GM23338 (cell line): ENCODE measurements around the gene LCN10. TPM values are rescaled to one million over a fixed set of nuclear protein-coding genes. Genes with fewer than 3 reads are reported as not detected.

Experiments used
- ATAC-seq: fragments of 200-7000 bp; cut with Tn5 transposase; 3 replicates; pipeline ENCODE4 v1.9.1; 2020
- DNase-seq: peaks from one replicate; pipeline ENCODE4 v3.0.0-alpha.2; 2015; ENCODE audit warnings: low spot score
- H2AFZ ChIP-seq: fragments of 200-600 bp; sonication (generic); 2 replicates; pipeline ENCODE4 v1.8.0; 2016; ENCODE audit warnings: antibody characterized with exemption, mild to moderate bottlenecking, moderate library complexity
- H3F3A ChIP-seq: fragments of 200-600 bp; sonication (generic); replicated peaks from 2 replicates; pipeline ENCODE4 v1.8.0; 2017; ENCODE audit warnings: antibody characterized with exemption, mixed run types, low read depth
- H3K27ac ChIP-seq: fragments of 200-600 bp; sonication (generic); 2 replicates; pipeline ENCODE4 v1.6.1; 2016; ENCODE audit warnings: low read depth
- H3K27me3 ChIP-seq: fragments of 200-600 bp; sonication (generic); 2 replicates; pipeline ENCODE4 v1.8.0; 2016; ENCODE audit warnings: mild to moderate bottlenecking, mixed run types, moderate library complexity; ENCODE audit not compliant: insufficient read depth
- H3K36me3 ChIP-seq: fragments of 200-600 bp; sonication (generic); 2 replicates; pipeline ENCODE4 v1.8.0; 2016; ENCODE audit warnings: mild to moderate bottlenecking; ENCODE audit not compliant: insufficient read depth
- H3K4me1 ChIP-seq: fragments of 200-600 bp; sonication (generic); 2 replicates; pipeline ENCODE4 v1.8.0; 2016; ENCODE audit warnings: mild to moderate bottlenecking, moderate library complexity; ENCODE audit not compliant: insufficient read depth
- H3K4me2 ChIP-seq: fragments of 200-600 bp; sonication (generic); 2 replicates; pipeline ENCODE4 v1.7.1; 2017; ENCODE audit warnings: mixed run types
- H3K4me3 ChIP-seq: fragments of 200-600 bp; sonication (generic); 2 replicates; pipeline ENCODE4 v1.6.1; 2016; ENCODE audit warnings: mixed run types
- H3K79me2 ChIP-seq: fragments of 200-600 bp; sonication (generic); replicated peaks from 2 replicates; pipeline ENCODE4 v1.8.0; 2017; ENCODE audit warnings: mild to moderate bottlenecking; ENCODE audit not compliant: insufficient read depth
- H3K9me2 ChIP-seq: fragments of 200-600 bp; sonication (generic); 2 replicates; pipeline ENCODE4 v1.8.0; 2017; ENCODE audit not compliant: insufficient read depth
- H4K20me1 ChIP-seq: fragments of 200-600 bp; sonication (generic); replicated peaks from 2 replicates; pipeline ENCODE4 v1.8.0; 2017; ENCODE audit warnings: mild to moderate bottlenecking; ENCODE audit not compliant: insufficient read depth
- H3K27ac Mint-ChIP-seq: 2 replicates; pipeline ENCODE4 v1.8.0; 2020; ENCODE audit warnings: inconsistent platforms, mild to moderate bottlenecking, moderate library complexity, mixed read lengths
- H3K27me3 Mint-ChIP-seq: 3 replicates; pipeline ENCODE4 v1.8.0; 2022; ENCODE audit warnings: low read depth, mild to moderate bottlenecking, moderate library complexity, mixed read lengths, inconsistent platforms; ENCODE audit not compliant: insufficient read depth, poor library complexity
- H3K36me3 Mint-ChIP-seq: 3 replicates; pipeline ENCODE4 v1.8.0; 2021; ENCODE audit warnings: low read depth, mild to moderate bottlenecking, inconsistent platforms, moderate library complexity, mixed read lengths
- H3K4me1 Mint-ChIP-seq: 3 replicates; pipeline ENCODE4 v1.8.0; 2020; ENCODE audit warnings: mild to moderate bottlenecking, inconsistent platforms, mixed read lengths
- H3K4me3 Mint-ChIP-seq: 3 replicates; pipeline ENCODE4 v1.8.0; 2021; ENCODE audit warnings: moderate library complexity, mild to moderate bottlenecking, inconsistent platforms, mixed read lengths
- H3K9me3 Mint-ChIP-seq: 3 replicates; pipeline ENCODE4 v1.8.0; 2020; ENCODE audit warnings: moderate library complexity, mild to moderate bottlenecking, inconsistent platforms, mixed read lengths
- CREB1 ChIP-seq: fragments of 250-450 bp; sonication (Bioruptor Pico); IDR thresholded peaks from 2 replicates; pipeline ENCODE4 v1.5.0; 2020; ENCODE audit warnings: low read depth, mild to moderate bottlenecking, moderate library complexity
- EZH2 ChIP-seq: fragments of 200-600 bp; sonication (generic); IDR thresholded peaks from one replicate; pipeline ENCODE4 v1.8.0; 2017; ENCODE audit warnings: antibody characterized with exemption, mild to moderate bottlenecking, low read depth; ENCODE audit not compliant: unreplicated experiment
- EZH2phosphoT487 ChIP-seq: fragments of 200-600 bp; sonication (generic); IDR thresholded peaks from one replicate; pipeline ENCODE4 v1.8.1; 2018; ENCODE audit warnings: antibody characterized with exemption; ENCODE audit not compliant: unreplicated experiment
- JUNB ChIP-seq: IDR thresholded peaks from one replicate; pipeline ENCODE4 v1.6.1; 2016; ENCODE audit warnings: antibody characterized with exemption; ENCODE audit not compliant: unreplicated experiment
- STAT1 ChIP-seq: IDR thresholded peaks from one replicate; pipeline ENCODE4 v1.6.1; 2016; ENCODE audit warnings: antibody characterized with exemption; ENCODE audit not compliant: unreplicated experiment
- ZNF114 ChIP-seq: fragments of 250-450 bp; sonication (Bioruptor Pico); IDR thresholded peaks from 2 replicates; pipeline ENCODE4 v1.5.0; 2020; ENCODE audit warnings: mild to moderate bottlenecking, moderate library complexity
- ZNF331 ChIP-seq: fragments of 250-450 bp; sonication (Bioruptor Pico); IDR thresholded peaks from 2 replicates; pipeline ENCODE4 v1.5.0; 2020; ENCODE audit warnings: low read depth, mild to moderate bottlenecking, moderate library complexity
- polyA plus RNA-seq: library from polyadenylated mRNA; unstranded; fragments of >200 nt; fragmentation: Nextera tagmentation; extraction: Ambion mirVana; gene quantifications from 2 replicates; pipeline ENCODE4 v1.2.1, GENCODE V29; 2016
- total RNA-seq: library from RNA; depleted of rRNA; stranded (reverse); fragments of >200 nt; shearing (Covaris generic); gene quantifications from 2 replicates; pipeline ENCODE4 v1.2.3, GENCODE V29; 2014
- TF ChIP-seq, protein P1 (sequence below): fragments of 250-450 bp; sonication (Bioruptor Pico); IDR thresholded peaks from 2 replicates; pipeline ENCODE4 v1.5.0; 2020; ENCODE audit warnings: mild to moderate bottlenecking, moderate library complexity
- TF ChIP-seq, protein P2 (sequence below): IDR thresholded peaks from one replicate; pipeline ENCODE4 v1.6.1; 2018; ENCODE audit warnings: antibody characterized with exemption; ENCODE audit not compliant: unreplicated experiment
- TF ChIP-seq, protein P3 (sequence below): IDR thresholded peaks from 2 replicates; pipeline ENCODE4 v1.6.1; 2016; ENCODE audit warnings: antibody characterized with exemption
- TF ChIP-seq, protein P4 (sequence below), 2 experiments: fragments of 200-600 bp in 1 of 2; sonication (generic) in 1 of 2; conservative IDR thresholded peaks; 2 replicates each; pipeline versions ENCODE4 v1.5.1 to v1.6.1; 2016 to 2017; ENCODE audit warnings: antibody characterized with exemption in 2 of 2, low read depth in 2 of 2, mild to moderate bottlenecking in 2 of 2, moderate library complexity in 1 of 2

LCN10 gene
- total and polyA plus RNA-seq, 2 experiments from 2014 or later: 0.45 to 0.74 TPM

DNA sequence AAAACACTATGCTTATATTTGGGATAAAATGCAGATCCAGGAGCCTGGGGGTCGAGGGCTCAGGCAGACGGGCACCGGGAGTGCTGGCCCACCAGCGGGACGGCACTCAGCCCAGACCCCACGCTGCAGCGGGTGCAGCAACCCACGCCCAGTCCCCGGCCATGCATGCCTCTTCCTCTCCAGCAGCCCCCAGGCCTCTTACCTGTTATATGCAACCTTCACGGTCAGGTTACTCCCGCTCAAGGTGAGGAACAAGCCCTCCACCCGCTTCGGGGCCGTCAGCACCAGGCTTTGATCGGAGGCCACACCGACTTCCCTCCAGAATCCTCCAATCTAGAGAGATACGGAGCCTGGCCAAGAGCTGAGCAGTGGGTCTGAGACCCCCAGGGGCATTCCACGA is 14.1 kb upstream of the LCN10 start:
- Histone ChIP-seq H3K79me2 (no peaks in the 10 kb centered on the region), H3K36me3 (no peaks in the 10 kb centered on the region), H3K9me2 (no peaks in the 10 kb centered on the region), H3K4me3 (no peak overlapping the region), H4K20me1 (no peaks in the 10 kb centered on the region), H3K4me2 (no peak overlapping the region), H3K4me1 (no peaks in the 10 kb centered on the region), H3K27me3 (no peaks in the 10 kb centered on the region), H2AFZ (no peak overlapping the region), H3F3A (0 out of 2 replicates have a peak, but pooled peaks cover 2% of the 10 kb centered on the region), H3K27ac (no peak overlapping the region)
- no peak for ATAC-seq
- Mint-ChIP-seq H3K4me3 (no peak overlapping the region), H3K4me1 (peaks cover 11% of the 10 kb centered on the region), H3K36me3 (peaks cover 3% of the 10 kb centered on the region; the same call in 2 of the 3 replicates), H3K27ac (no peak overlapping the region), H3K27me3 (peaks cover 7% of the 10 kb centered on the region), H3K9me3 (peaks cover 22% of the 10 kb centered on the region)
- DNase-seq: no peak
- no peak for TF ChIP-seq ZNF114 (CRISPR knock-in tag)
- TF ChIP-seq, protein P1, sequence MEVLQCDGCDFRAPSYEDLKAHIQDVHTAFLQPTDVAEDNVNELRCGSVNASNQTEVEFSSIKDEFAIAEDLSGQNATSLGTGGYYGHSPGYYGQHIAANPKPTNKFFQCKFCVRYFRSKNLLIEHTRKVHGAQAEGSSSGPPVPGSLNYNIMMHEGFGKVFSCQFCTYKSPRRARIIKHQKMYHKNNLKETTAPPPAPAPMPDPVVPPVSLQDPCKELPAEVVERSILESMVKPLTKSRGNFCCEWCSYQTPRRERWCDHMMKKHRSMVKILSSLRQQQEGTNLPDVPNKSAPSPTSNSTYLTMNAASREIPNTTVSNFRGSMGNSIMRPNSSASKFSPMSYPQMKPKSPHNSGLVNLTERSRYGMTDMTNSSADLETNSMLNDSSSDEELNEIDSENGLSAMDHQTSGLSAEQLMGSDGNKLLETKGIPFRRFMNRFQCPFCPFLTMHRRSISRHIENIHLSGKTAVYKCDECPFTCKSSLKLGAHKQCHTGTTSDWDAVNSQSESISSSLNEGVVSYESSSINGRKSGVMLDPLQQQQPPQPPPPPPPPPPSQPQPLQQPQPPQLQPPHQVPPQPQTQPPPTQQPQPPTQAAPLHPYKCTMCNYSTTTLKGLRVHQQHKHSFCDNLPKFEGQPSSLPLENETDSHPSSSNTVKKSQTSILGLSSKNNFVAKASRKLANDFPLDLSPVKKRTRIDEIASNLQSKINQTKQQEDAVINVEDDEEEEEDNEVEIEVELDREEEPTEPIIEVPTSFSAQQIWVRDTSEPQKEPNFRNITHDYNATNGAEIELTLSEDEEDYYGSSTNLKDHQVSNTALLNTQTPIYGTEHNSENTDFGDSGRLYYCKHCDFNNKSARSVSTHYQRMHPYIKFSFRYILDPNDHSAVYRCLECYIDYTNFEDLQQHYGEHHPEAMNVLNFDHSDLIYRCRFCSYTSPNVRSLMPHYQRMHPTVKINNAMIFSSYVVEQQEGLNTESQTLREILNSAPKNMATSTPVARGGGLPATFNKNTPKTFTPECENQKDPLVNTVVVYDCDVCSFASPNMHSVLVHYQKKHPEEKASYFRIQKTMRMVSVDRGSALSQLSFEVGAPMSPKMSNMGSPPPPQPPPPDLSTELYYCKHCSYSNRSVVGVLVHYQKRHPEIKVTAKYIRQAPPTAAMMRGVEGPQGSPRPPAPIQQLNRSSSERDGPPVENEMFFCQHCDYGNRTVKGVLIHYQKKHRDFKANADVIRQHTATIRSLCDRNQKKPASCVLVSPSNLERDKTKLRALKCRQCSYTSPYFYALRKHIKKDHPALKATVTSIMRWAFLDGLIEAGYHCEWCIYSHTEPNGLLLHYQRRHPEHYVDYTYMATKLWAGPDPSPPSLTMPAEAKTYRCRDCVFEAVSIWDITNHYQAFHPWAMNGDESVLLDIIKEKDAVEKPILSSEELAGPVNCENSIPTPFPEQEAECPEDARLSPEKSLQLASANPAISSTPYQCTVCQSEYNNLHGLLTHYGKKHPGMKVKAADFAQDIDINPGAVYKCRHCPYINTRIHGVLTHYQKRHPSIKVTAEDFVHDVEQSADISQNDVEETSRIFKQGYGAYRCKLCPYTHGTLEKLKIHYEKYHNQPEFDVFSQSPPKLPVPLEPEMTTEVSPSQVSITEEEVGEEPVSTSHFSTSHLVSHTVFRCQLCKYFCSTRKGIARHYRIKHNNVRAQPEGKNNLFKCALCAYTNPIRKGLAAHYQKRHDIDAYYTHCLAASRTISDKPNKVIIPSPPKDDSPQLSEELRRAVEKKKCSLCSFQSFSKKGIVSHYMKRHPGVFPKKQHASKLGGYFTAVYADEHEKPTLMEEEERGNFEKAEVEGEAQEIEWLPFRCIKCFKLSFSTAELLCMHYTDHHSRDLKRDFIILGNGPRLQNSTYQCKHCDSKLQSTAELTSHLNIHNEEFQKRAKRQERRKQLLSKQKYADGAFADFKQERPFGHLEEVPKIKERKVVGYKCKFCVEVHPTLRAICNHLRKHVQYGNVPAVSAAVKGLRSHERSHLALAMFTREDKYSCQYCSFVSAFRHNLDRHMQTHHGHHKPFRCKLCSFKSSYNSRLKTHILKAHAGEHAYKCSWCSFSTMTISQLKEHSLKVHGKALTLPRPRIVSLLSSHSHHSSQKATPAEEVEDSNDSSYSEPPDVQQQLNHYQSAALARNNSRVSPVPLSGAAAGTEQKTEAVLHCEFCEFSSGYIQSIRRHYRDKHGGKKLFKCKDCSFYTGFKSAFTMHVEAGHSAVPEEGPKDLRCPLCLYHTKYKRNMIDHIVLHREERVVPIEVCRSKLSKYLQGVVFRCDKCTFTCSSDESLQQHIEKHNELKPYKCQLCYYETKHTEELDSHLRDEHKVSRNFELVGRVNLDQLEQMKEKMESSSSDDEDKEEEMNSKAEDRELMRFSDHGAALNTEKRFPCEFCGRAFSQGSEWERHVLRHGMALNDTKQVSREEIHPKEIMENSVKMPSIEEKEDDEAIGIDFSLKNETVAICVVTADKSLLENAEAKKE (CRISPR knock-in tag): no peak
- TF ChIP-seq, protein P2, sequence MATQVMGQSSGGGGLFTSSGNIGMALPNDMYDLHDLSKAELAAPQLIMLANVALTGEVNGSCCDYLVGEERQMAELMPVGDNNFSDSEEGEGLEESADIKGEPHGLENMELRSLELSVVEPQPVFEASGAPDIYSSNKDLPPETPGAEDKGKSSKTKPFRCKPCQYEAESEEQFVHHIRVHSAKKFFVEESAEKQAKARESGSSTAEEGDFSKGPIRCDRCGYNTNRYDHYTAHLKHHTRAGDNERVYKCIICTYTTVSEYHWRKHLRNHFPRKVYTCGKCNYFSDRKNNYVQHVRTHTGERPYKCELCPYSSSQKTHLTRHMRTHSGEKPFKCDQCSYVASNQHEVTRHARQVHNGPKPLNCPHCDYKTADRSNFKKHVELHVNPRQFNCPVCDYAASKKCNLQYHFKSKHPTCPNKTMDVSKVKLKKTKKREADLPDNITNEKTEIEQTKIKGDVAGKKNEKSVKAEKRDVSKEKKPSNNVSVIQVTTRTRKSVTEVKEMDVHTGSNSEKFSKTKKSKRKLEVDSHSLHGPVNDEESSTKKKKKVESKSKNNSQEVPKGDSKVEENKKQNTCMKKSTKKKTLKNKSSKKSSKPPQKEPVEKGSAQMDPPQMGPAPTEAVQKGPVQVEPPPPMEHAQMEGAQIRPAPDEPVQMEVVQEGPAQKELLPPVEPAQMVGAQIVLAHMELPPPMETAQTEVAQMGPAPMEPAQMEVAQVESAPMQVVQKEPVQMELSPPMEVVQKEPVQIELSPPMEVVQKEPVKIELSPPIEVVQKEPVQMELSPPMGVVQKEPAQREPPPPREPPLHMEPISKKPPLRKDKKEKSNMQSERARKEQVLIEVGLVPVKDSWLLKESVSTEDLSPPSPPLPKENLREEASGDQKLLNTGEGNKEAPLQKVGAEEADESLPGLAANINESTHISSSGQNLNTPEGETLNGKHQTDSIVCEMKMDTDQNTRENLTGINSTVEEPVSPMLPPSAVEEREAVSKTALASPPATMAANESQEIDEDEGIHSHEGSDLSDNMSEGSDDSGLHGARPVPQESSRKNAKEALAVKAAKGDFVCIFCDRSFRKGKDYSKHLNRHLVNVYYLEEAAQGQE: no peak
- no peak for TF ChIP-seq ZNF331 (CRISPR knock-in tag)
- TF ChIP-seq, protein P3, sequence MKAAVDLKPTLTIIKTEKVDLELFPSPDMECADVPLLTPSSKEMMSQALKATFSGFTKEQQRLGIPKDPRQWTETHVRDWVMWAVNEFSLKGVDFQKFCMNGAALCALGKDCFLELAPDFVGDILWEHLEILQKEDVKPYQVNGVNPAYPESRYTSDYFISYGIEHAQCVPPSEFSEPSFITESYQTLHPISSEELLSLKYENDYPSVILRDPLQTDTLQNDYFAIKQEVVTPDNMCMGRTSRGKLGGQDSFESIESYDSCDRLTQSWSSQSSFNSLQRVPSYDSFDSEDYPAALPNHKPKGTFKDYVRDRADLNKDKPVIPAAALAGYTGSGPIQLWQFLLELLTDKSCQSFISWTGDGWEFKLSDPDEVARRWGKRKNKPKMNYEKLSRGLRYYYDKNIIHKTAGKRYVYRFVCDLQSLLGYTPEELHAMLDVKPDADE: no peak
- TF ChIP-seq EZH2: no peak
- TF ChIP-seq, protein P4, sequence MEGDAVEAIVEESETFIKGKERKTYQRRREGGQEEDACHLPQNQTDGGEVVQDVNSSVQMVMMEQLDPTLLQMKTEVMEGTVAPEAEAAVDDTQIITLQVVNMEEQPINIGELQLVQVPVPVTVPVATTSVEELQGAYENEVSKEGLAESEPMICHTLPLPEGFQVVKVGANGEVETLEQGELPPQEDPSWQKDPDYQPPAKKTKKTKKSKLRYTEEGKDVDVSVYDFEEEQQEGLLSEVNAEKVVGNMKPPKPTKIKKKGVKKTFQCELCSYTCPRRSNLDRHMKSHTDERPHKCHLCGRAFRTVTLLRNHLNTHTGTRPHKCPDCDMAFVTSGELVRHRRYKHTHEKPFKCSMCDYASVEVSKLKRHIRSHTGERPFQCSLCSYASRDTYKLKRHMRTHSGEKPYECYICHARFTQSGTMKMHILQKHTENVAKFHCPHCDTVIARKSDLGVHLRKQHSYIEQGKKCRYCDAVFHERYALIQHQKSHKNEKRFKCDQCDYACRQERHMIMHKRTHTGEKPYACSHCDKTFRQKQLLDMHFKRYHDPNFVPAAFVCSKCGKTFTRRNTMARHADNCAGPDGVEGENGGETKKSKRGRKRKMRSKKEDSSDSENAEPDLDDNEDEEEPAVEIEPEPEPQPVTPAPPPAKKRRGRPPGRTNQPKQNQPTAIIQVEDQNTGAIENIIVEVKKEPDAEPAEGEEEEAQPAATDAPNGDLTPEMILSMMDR (conservative IDR thresholded peaks at IDR 0.05; ENCODE audit: low read depth in 2 of 2): no peak
- no peak for TF ChIP-seq STAT1
- TF ChIP-seq CREB1 (CRISPR knock-in tag): no peak
- no peak for TF ChIP-seq EZH2phosphoT487
- no peak for TF ChIP-seq JUNB
